NCI-H2171 treated with DMSO at 0.1 percent for 48 hours (cell line): ENCODE results near the gene MICB.

Experiments
- DNase-seq: peaks from one replicate; lab custom pipeline; 2025; lab: John Stamatoyannopoulos, UW

MICB gene

GRCh38 chr6:31541059-31541657 is 43.2 kb downstream of the MICB start:
- peak; percentile 72 for DNase-seq

DNA sequence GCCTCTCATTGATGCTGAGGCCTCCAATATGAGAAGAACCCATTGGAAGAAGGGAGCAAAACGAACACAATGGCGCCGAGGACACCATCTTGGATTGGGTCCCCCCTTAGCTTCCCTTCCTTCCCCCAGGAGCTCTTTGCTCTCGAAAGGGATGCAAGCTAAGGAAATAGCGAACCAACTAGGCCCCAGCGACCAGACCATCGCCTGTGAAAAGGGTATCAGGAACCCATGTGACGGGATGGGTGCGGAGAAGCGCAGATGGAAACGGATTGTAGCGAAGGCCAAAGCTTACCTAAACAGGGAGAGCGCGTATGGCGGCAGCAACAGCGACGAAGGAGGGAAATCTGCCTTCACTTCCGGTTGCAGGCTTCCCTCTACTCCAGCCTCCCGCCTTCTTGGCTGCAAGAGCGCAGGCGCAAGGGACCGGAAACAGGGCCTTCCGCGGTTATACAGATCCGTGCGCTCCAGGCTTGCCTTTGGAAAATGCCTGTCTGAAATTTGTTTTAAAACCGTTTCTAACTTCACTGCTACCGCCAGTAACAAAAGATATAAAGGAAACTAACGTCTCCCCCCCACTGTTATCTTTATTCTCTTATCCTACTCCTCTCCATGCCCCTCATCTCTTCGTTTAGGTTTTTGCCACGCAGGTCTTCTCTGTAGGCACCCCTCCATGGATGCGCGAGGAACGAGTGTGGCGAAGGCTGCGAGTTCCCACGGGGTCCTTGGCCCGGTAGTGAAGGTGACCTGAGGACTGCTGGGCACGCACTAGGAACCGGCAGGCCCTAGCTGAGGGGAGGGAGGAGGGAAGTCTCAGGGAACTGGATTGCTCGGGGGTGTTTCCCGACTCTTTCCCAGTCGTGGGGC is 43.9 kb downstream of the MICB start, which contains the start of gene DDX39B:
TSS of gene DDX39B (minus strand) at position 346 of the 864 bp plus-strand sequence. CDS start 1,471 bp downstream, outside the sequence.
- peak; percentile 98 for DNase-seq

DNA sequence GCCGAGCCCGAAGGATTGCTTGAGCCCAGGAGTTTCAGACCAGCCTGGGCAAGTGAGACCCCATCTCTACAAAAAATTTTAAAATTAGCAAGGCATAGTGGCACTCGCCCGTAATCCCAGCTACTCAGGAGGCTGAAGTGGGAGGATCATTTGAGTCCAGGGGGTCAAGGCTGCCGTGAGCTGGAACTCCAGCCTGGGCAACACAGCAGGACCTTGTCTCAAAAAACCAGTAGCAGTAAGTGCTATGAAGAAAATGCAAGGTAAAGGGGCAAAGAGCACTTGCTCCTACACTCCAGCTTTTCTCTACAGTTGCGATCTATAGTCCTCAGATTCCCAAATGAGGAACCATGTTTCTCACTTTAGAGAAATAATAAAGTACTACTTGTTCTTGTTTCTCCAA is 45.7 kb downstream of the MICB start:
- DNase-seq: no peak

DNA sequence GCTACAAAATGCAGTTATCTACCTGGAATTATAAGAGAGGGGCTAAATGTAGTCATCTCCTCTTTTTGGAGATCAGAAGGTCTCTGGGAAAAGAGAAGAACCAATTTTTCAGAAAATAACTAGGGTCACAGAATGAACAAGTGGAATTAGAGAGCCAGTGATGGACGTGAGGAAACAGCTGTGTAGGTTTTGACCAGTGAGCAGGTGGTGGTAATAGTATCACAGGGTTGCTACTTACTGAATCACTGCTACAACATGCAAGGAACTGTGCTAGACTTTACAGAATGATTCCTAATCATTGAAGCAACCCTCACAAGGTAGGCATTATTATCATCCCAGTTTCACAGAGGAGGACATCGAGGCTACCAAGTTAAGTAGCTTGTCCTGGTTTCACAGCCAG is 46.7 kb downstream of the MICB start:
- no peak for DNase-seq

DNA sequence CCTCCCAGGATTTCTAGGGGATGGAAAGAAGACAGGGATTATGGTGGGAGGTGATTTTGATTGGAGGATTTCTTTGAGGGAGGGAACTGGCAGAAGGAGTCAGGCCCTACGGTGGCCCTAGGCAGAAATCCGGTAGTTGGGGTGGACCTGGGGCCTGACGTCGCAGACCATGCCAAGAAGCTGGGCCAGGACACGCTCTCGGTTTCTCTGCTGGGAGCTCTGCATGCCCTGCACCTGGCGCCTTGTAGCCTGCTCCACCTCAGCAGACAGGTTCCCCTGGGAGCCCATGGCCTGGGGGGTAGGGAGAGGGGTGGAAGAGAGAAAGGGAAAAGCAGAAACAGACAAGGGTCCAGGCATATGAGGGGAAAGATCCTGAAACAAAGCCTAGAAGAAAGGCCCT is 47.3 kb downstream of the MICB start:
- DNase-seq: no peak

GRCh38 chr6:31546339-31546957 is 48.5 kb downstream of the MICB start, which contains the start of gene ATP6V1G2:
ATP6V1G2 (minus strand) TSS chr6:31546608; CDS start chr6:31546559, 49 bp downstream.
- DNase-seq: peak; percentile 98

GRCh38 chr6:31546958-31547726 is 49.2 kb downstream of the MICB start, which contains the start of gene NFKBIL1:
NFKBIL1 (plus strand) TSS chr6:31547608; CDS start chr6:31547695, 87 bp downstream.
- DNase-seq: peak; percentile 99

GRCh38 chr6:31547727-31548543 is 50.0 kb downstream of the MICB start:
- no peak for DNase-seq

GRCh38 chr6:31548544-31548873 is 50.6 kb downstream of the MICB start:
- DNase-seq: no peak

DNA sequence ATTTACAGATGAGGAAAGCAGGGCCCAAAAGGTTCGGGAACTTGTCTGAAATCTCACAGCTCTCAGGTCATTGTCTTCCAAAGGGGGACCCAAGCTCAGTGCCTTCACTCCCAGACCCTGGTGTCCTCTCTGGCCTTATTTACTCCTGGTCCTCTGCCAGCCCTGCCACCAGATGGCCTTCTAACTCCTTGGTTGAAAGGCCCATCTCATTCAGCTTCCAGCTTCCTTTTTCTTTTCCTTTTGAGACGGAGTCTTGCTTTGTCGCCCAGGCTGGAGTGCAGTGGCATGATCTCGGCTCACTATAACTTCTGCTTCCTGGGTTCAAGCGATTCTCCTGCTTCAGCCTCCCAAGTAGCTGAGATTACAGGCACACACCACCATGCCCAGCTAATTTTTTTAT is 53.4 kb downstream of the MICB start:
- DNase-seq: peak; percentile 13

- DNase-seq: no peak
These were observed 58.4 kb downstream of the MICB start for GRCh38 chr6:31556307-31556706.

- no peak for DNase-seq
These were observed 59.7 kb downstream of the MICB start for GRCh38 chr6:31557443-31558317.

DNA sequence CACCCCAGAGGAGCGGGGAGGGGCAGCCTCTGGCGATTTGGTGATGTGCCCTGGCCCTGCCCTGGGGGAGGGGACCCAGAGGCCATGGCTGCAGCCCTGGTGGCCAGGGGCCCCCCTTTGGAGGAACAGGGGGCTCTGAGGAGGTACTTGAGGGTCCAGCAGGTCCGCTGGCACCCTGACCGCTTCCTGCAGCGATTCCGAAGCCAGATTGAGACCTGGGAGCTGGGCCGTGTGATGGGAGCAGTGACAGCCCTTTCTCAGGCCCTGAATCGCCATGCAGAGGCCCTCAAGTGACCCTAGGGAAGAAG is 60.3 kb downstream of the MICB start:
- no peak for DNase-seq

GRCh38 chr6:31558631-31559500 is 60.9 kb downstream of the MICB start:
- DNase-seq: no peak

DNA sequence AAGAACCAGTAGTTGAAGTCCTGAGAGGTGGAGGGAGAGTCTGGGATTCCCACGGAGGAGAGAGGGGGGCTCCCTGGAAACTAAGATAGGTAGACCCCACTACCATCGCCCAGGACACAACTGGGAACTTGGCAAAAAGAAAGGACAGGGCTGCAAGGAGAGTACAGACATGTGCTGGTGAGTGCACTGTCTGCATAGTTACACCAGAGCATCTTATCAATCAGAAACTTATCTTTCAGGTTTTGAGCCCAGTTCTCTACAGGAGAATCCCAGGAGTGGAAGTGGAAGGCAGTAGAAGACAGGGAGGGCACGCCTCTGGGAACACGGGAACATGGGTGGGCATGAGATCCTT is 61.6 kb downstream of the MICB start:
- DNase-seq: no peak

DNA sequence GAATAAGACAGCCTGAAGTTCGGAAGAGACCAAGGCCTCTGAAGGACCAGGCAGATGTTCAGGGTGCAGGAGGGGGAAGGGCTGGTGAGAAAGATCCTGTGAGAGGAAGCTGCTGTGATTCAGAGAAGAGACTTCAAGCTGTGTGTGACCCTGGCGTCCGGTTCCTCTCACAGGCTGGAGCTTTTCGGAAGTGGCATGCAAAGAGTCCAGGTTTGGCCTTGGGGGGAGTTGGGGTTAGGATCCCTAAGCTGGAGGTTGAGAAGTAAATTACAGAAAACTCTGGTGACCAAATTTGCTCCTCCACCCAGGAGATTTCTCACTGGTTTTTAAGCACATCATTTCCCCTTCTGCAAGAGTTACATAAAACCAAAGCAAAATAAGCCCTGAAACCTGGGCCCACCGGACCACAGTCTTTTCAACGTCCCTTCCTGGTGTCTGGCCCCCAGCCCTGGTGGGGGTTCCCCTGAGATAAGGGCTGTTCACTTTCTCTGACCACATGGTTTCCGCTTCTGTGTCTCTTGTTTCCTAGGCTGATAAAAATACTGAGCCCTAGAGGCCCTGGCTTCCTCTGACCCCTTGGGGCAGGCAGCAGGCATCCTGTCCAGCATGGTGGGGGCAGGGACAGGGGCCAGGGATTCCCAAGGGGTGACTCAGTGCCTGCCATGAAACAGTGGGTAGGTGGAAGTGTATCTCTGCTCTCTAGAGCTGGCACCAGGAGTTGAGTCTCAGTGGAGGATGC is 62.2 kb downstream of the MICB start:
- no peak for DNase-seq

DNA sequence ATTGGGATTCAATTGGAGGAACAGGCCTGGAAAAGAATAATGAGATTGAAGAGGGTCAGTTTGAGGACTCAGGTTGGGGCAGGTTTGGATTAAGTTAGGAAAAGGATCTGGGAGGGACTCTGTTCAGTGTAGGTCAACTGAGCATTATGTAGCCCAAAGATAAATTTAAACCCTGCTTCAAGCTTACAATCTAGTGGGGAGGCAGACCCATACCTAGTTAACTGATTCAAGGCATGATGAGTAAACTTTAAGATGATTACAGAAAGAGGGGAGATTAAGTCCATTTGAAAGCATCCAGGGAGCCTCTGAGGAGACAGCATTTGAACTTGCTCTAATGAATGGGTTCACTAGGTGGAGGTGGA is 62.7 kb downstream of the MICB start:
- DNase-seq: no peak
